ENCODE data around the gene GFM1.

The GFM1 gene

GRCh38 chr3:158663832-158664231 lies 19.5 kb downstream of the GFM1 start:
- Histone ChIP-seq H3K9me3 (ENCODE audit: low read depth, low read length) (no peaks in the 10 kb centered on the region), H3K27ac (no peak overlapping the region), H3K36me3 (ENCODE audit: insufficient read depth, low read length) (peaks cover 86% of the 10 kb centered on the region), H3K4me3 (no peak overlapping the region), H3K9ac (ENCODE audit: insufficient read length) (no peak overlapping the region)
- TF ChIP-seq FOXP2 (optimal IDR thresholded peaks at IDR 0.05; ENCODE audit: control extremely low read depth, extremely low read length, insufficient read depth) (no peak), EZH2 (IDR thresholded peaks at IDR 0.05) (no peak), POLR2AphosphoS5 (IDR thresholded peaks at IDR 0.05; ENCODE audit: borderline replicate concordance, low read depth, low read length) (no peak)
- DNase-seq (ENCODE audit: low read depth, low spot score), result no peak

GRCh38 chr3:158666416-158666815 lies 22.1 kb downstream of the GFM1 start:
- peaks cover 71% of the 10 kb centered on the region for H3K36me3 ChIP-seq (ENCODE audit: insufficient read depth, low read length)
- no peak overlapping the region for H3K9ac ChIP-seq (ENCODE audit: insufficient read length)
- no peak overlapping the region for H3K4me3 ChIP-seq
- TF ChIP-seq EZH2 (IDR thresholded peaks at IDR 0.05) (no peak), POLR2AphosphoS5 (IDR thresholded peaks at IDR 0.05; ENCODE audit: borderline replicate concordance, low read depth, low read length) (no peak), FOXP2 (optimal IDR thresholded peaks at IDR 0.05; ENCODE audit: control extremely low read depth, extremely low read length, insufficient read depth) (no peak)
- H3K27ac ChIP-seq, result no peak overlapping the region
- no peak for DNase-seq (ENCODE audit: low read depth, low spot score)
- no peaks in the 10 kb centered on the region for H3K9me3 ChIP-seq (ENCODE audit: low read depth, low read length)

GRCh38 chr3:158668506-158668905 lies 24.2 kb downstream of the GFM1 start:
- TF ChIP-seq EZH2 (IDR thresholded peaks at IDR 0.05), result no peak
- no peak for TF ChIP-seq POLR2AphosphoS5 (IDR thresholded peaks at IDR 0.05; ENCODE audit: borderline replicate concordance, low read depth, low read length)
- no peak for TF ChIP-seq FOXP2 (optimal IDR thresholded peaks at IDR 0.05; ENCODE audit: control extremely low read depth, extremely low read length, insufficient read depth)
- Histone ChIP-seq H3K27ac (no peak overlapping the region), H3K9me3 (ENCODE audit: low read depth, low read length) (no peaks in the 10 kb centered on the region), H3K36me3 (ENCODE audit: insufficient read depth, low read length) (peaks cover 69% of the 10 kb centered on the region), H3K4me3 (no peak overlapping the region), H3K9ac (ENCODE audit: insufficient read length) (no peak overlapping the region)
- DNase-seq (ENCODE audit: low read depth, low spot score), result no peak

GRCh38 chr3:158671821-158672214 lies 27.5 kb downstream of the GFM1 start:
- Histone ChIP-seq H3K36me3 (ENCODE audit: insufficient read depth, low read length) (peaks cover 39% of the 10 kb centered on the region), H3K4me3 (no peak overlapping the region), H3K9me3 (ENCODE audit: low read depth, low read length) (no peaks in the 10 kb centered on the region), H3K9ac (ENCODE audit: insufficient read length) (no peak overlapping the region), H3K27ac (no peak overlapping the region)
- DNase-seq (ENCODE audit: low read depth, low spot score), result no peak
- TF ChIP-seq POLR2AphosphoS5 (IDR thresholded peaks at IDR 0.05; ENCODE audit: borderline replicate concordance, low read depth, low read length) (no peak), FOXP2 (optimal IDR thresholded peaks at IDR 0.05; ENCODE audit: control extremely low read depth, extremely low read length, insufficient read depth) (no peak), EZH2 (IDR thresholded peaks at IDR 0.05) (no peak)

GRCh38 chr3:158672215-158673176 lies 28.2 kb downstream of the GFM1 start, which contains the start of gene LXN:
TSS of gene LXN (minus strand) at chr3:158672648. CDS start at chr3:158672478, 170 bp downstream.
- H3K9ac ChIP-seq (ENCODE audit: insufficient read length), result no peak within 1 kb of the TSS
- DNase-seq (ENCODE audit: low read depth, low spot score), result no peak
- H3K27ac ChIP-seq, result no peak within 1 kb of the TSS
- H3K36me3 ChIP-seq (ENCODE audit: insufficient read depth, low read length), result peaks cover 34% of the 10 kb centered on the region
- H3K9me3 ChIP-seq (ENCODE audit: low read depth, low read length), result no peaks in the 10 kb centered on the region
- no peak within 1 kb of the TSS for H3K4me3 ChIP-seq
- TF ChIP-seq EZH2 (IDR thresholded peaks at IDR 0.05), result no peak
- TF ChIP-seq FOXP2 (optimal IDR thresholded peaks at IDR 0.05; ENCODE audit: control extremely low read depth, extremely low read length, insufficient read depth), result no peak
- TF ChIP-seq POLR2AphosphoS5 (IDR thresholded peaks at IDR 0.05; ENCODE audit: borderline replicate concordance, low read depth, low read length), result no peak

GRCh38 chr3:158678687-158679086 lies 34.4 kb downstream of the GFM1 start:
- TF ChIP-seq EZH2 (IDR thresholded peaks at IDR 0.05) (no peak), POLR2AphosphoS5 (IDR thresholded peaks at IDR 0.05; ENCODE audit: borderline replicate concordance, low read depth, low read length) (no peak), FOXP2 (optimal IDR thresholded peaks at IDR 0.05; ENCODE audit: control extremely low read depth, extremely low read length, insufficient read depth) (no peak)
- peaks cover 20% of the 10 kb centered on the region for H3K36me3 ChIP-seq (ENCODE audit: insufficient read depth, low read length)
- H3K27ac ChIP-seq, result no peak overlapping the region

GRCh38 chr3:158679547-158680000 lies 35.2 kb downstream of the GFM1 start:
- Histone ChIP-seq H3K9ac (ENCODE audit: insufficient read length) (no peak overlapping the region), H3K36me3 (ENCODE audit: insufficient read depth, low read length) (peaks cover 22% of the 10 kb centered on the region), H3K9me3 (ENCODE audit: low read depth, low read length) (no peaks in the 10 kb centered on the region), H3K4me3 (no peak overlapping the region), H3K27ac (no peak overlapping the region)
- no peak for DNase-seq (ENCODE audit: low read depth, low spot score)
- TF ChIP-seq POLR2AphosphoS5 (IDR thresholded peaks at IDR 0.05; ENCODE audit: borderline replicate concordance, low read depth, low read length) (no peak), EZH2 (IDR thresholded peaks at IDR 0.05) (no peak), FOXP2 (optimal IDR thresholded peaks at IDR 0.05; ENCODE audit: control extremely low read depth, extremely low read length, insufficient read depth) (no peak)

More at GRCh38 chr3:158678687-158679086, 34.4 kb downstream of the GFM1 start:
- no peaks in the 10 kb centered on the region for H3K9me3 ChIP-seq (ENCODE audit: low read depth, low read length)
- no peak overlapping the region for H3K4me3 ChIP-seq
- DNase-seq (ENCODE audit: low read depth, low spot score), result no peak
- H3K9ac ChIP-seq (ENCODE audit: insufficient read length), result no peak overlapping the region

- Histone ChIP-seq H3K9ac (ENCODE audit: insufficient read length) (no peak overlapping the region), H3K4me3 (no peak overlapping the region), H3K36me3 (ENCODE audit: insufficient read depth, low read length) (peaks cover 34% of the 10 kb centered on the region), H3K27ac (no peak overlapping the region), H3K9me3 (ENCODE audit: low read depth, low read length) (no peaks in the 10 kb centered on the region)
- DNase-seq (ENCODE audit: low read depth, low spot score), result no peak
- no peak for TF ChIP-seq POLR2AphosphoS5 (IDR thresholded peaks at IDR 0.05; ENCODE audit: borderline replicate concordance, low read depth, low read length)
Observed at GRCh38 chr3:158680861-158681260, 36.5 kb downstream of the GFM1 start.

Measured in SK-N-MC (cell line).